Stimulated activated CD4-positive, alpha-beta T cell treated with anti-CD3 and anti-CD28 coated beads, TNF-alpha, amount 100 ng/mL, for 48 hours (primary cell): ENCODE measurements around the gene NDUFA8.

Experiments
- DNase-seq, 3 donors: peaks; one replicate each; pipeline ENCODE4 v3.0.0-alpha.2; 2020; ENCODE audit warnings: low read depth in 3 of 3

NDUFA8 gene

DNA sequence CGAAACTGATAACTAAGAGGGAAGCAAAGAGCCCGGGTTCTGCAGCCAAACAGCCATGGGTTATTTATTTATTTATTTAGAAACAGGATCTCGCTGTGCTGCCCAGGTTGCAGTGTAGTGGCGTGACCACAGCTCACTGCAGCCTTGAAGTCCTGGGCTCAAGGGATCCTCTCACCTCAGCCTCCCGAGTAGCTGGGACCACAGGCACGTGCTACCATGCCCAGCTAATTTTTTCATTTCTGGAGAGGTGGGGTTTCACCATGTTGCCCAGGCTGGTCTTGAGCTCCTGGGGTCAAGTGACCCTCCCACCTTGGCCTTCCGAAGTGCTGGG is 24.1 kb downstream of the NDUFA8 start:
- DNase-seq: no peak

- DNase-seq: no peak
Observed at GRCh38 chr9:122134822-122135528, 24.6 kb downstream of the NDUFA8 start.

GRCh38 chr9:122133984-122134535 is 25.5 kb downstream of the NDUFA8 start:
- DNase-seq: no peak

DNA sequence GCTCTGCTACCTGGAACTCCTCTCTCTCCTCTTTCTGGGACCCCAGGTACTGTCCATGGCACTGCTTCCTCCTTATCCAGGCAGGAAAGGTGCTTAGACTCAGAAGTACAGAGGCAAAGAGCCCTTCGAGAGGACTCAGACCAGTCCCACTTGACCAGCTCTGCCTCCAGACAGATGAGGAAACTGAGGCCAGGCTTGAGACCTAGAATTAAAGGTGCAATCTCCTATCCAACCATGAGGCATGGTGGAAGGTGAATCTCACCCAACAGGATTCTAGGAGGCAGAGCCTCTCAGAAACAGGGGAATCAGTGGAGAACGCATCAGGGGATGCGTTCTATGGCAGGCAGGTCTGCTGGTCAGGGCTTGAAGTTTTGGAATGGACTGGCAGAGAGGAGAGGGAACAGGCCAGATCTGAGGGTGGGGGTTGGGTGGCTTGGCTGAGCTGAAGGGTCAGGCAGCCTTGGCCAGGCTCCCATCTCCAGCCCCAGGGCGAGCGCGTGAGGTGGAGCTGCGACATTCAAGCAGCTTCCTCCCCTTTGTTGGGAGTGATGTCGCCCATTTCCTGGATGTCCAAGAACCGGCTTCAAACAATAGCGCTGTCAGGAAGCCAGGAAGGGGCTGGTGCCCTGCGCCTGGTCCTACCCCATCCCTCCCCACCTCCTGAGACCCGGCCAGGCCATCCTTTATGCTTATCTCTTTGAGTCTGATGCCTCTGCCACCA is 26.2 kb downstream of the NDUFA8 start:
- DNase-seq: no peak

DNA sequence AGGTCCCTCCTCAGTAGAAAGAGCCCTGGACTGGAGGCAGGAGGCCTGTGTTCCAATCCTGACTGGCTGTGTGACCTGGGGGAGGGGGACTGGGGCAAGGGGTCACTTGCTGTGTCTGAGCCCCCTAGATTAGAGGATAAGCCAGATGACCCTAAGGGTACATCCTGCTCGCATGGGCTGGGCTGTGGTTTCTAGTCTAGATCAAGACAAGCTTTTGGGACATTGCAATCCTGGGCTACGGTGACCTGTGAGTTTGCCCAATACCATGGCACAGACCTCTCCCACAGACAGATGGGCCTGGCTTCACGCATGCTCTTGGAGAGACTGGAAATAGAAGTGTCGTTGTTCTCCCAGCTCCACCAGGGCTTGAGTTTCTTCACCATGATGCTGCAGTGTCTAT is 27.0 kb downstream of the NDUFA8 start:
- no peak for DNase-seq

DNA sequence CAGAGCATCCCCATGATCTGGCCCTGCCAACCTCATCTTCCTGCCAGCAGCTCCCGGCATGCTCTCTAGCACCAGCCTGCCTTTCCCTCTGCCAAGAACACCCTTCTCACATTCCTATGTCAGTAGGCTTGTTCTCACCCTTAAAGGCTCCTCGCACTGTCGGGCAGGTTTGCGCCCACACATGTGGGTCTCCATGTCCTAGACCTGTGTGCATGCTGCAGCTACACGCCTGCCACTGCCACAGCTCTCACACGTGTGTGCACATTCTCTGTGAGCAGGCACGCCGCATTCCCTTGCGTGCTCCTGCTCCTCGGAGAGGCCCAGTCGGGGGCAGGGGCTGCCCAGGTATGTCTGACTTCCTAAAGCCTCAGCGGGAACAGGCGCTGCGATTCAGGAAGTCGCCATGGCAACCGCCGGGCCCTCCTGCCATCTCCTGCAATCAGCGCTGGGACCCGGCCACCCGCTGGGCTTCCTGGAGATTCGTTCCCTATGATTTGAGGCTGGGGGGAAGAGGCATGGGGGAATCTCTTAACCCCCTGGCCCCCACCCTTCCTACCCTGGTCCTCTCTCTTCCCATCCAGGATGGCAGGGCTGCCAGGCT is 28.1 kb downstream of the NDUFA8 start:
- no peak for DNase-seq

GRCh38 chr9:122130837-122131236 is 28.7 kb downstream of the NDUFA8 start:
- DNase-seq: no peak

GRCh38 chr9:122129969-122130368 is 29.6 kb downstream of the NDUFA8 start:
- no peak for DNase-seq

DNA sequence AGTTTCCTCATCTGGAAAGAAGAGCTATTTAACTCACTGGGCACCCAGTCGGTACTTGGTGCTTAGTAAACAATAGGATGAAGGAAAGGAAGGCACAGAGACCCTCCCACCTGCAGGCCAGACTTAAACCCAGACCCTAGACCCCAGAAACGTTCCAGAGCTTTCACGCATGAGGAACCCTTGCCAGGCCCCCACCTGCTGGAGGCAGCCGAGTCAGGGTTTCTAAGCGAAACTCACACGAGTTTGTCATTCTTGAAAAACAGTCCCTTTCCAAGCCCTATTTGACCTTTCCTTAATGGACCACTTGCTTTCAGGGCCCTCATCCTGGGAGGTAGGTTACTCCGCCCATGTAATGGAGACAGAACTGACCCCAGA is 30.6 kb downstream of the NDUFA8 start:
- DNase-seq: no peak

DNA sequence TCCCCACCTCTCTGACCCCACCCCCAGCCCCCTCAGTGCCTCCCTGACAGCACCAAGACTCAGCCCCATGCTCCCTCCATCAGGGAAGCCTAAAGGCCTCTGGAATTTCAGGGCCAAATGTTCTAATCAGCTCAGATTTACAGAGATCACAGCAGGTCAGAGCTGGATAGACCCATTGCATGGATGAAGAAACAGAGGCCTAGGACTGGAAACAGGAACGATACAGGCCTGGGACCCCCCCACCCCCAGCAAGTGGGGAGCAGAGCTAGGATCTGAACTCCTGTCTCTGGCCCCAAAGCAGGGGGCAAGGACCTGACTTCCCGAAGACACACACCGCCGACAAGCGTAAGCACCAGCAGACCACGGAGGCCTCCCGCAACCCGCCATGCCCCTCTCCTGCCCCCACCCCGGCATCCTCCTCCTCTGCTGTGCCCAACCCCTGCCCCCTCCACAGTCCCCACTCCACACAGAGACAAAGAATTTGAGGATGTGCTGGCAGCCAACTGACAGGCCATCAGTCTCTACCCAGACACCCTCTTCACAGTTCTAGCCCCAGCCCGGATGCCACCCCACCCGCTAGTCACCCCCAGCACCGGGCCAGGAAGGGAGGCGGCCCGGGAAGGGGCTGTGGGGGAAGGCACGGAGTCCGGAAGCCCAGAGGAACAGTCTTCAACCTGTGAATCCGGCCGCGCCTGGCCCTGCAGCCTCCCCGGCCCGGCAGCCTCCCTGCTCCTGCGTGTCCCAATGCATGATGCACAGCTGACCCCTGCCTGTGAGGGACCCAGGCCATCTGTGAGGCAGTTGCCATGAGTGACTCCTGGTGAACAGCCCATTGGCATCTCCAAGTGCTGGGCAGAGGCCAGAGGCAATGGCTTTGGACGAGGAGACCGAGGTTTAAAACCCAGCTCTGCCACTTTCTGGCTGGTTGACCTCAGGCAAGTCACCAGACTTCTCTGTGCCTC is 31.3 kb downstream of the NDUFA8 start:
- no peak for DNase-seq

DNA sequence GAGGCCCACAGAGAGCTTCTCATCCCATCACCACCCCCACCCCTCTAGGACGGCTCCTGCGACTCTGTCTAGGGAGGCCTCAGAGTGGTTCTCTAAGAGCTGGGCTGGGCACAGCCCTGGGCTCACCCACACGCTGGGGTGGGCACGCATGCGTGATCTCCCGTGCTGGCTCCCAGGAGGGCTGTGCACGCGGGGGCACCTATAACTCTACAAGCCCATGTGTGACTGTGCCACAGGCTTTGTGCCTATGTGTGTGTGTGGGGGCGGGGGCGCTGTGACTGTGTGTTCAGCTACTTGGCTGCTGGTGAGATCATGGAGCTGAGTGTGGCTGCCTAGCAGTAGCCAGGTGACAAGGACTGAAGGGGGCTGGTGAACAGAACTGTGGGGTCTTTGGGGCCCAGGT is 32.2 kb downstream of the NDUFA8 start:
- no peak for DNase-seq

GRCh38 chr9:122126331-122127261 is 33.0 kb downstream of the NDUFA8 start:
- no peak for DNase-seq

- no peak for DNase-seq
Observed at GRCh38 chr9:122125509-122126330, 33.9 kb downstream of the NDUFA8 start.

GRCh38 chr9:122125158-122125508 is 34.4 kb downstream of the NDUFA8 start:
- DNase-seq: peak; percentile 56 to 71 (median 69)

DNA sequence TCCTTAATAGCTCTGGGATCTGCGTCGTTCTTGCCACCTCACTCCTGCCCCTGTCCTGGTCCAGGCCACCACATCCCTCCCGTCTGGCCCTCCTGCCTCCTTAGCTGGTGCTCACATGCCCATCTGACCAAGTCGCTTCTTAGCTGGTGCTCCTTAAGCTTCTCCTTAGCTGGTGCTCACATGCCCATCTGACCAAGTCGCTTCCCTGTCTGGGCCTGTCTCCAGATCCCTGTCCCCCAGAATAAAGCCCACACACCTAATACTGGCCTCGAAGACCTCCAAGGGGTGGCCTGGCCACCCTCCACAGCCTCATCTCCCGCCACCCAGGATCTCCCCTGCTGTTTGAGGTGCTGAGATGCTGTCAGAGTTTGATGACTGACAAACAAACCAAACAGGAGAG is 35.1 kb downstream of the NDUFA8 start:
- DNase-seq: no peak

DNA sequence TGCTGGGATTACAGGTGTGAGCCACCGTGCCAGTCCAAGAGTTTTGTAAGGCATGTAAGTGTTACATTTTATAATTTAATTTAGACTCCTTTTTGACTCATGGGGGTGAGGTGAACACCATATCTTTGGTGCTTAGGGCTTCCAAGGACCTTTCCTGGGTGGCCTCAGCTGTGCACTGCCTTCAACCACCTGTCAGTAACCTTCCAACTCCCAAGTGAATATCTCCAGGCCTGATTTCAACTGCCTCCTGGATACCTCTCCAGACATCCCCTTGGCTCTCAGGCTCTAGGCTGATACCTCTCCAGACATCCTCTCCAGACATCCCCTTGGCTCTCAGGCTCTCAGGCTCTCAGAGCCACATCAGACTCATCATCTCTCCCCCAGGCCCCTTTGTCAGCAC is 35.5 kb downstream of the NDUFA8 start:
- no peak for DNase-seq

GRCh38 chr9:122122903-122123632 is 36.5 kb downstream of the NDUFA8 start:
- peak; percentile 54 to 67 (median 58) for DNase-seq

GRCh38 chr9:122122468-122122867 is 37.1 kb downstream of the NDUFA8 start:
- no peak for DNase-seq

- DNase-seq: no peak
Observed at GRCh38 chr9:122121931-122122330, 37.6 kb downstream of the NDUFA8 start.
